NT2/D1 (cell line): Measurements from ENCODE around the gene MAGT1.
"Not testable (repeated sequence)": the region's sequence is repeated elsewhere in the genome, so short reads cannot be mapped to it uniquely, and the experiment has no call there.

ENCODE experiments used
- DNase-seq: peaks from one replicate; pipeline ENCODE4 v3.0.0-alpha.2; 2011; ENCODE audit warnings: low read depth, low spot score
- H3K27me3 ChIP-seq: 2 replicates; pipeline ENCODE4 v1.6.0; 2011; ENCODE audit warnings: mild to moderate bottlenecking; ENCODE audit not compliant: insufficient read length, insufficient read depth
- H3K36me3 ChIP-seq: 2 replicates; pipeline ENCODE4 v1.6.1; 2011; ENCODE audit warnings: mild to moderate bottlenecking, low read length, mixed read lengths; ENCODE audit not compliant: insufficient read depth, insufficient read length
- H3K4me1 ChIP-seq: 2 replicates; pipeline ENCODE4 v1.5.1; 2011; ENCODE audit not compliant: insufficient read depth, insufficient read length
- H3K4me3 ChIP-seq: 2 replicates; pipeline ENCODE4 v1.5.1; 2011; ENCODE audit warnings: low read depth; ENCODE audit not compliant: insufficient read length
- H3K9ac ChIP-seq: 2 replicates; pipeline ENCODE4 v1.6.0; 2011; ENCODE audit warnings: low read depth; ENCODE audit not compliant: insufficient read length
- H3K9me3 ChIP-seq: 2 replicates; pipeline ENCODE4 v1.5.1; 2011; ENCODE audit warnings: mild to moderate bottlenecking, low read length; ENCODE audit not compliant: insufficient read depth
- SUZ12 ChIP-seq: IDR thresholded peaks from 2 replicates; pipeline ENCODE4 v1.6.1; 2011; ENCODE audit not compliant: insufficient read length, insufficient read depth; ENCODE audit errors: extremely low read depth
- YY1 ChIP-seq: IDR thresholded peaks from 2 replicates; pipeline ENCODE4 v1.6.1; 2011; ENCODE audit not compliant: insufficient read length, insufficient read depth
- ZNF274 ChIP-seq: IDR thresholded peaks from 2 replicates; pipeline ENCODE4 v1.6.1; 2011; ENCODE audit warnings: mild to moderate bottlenecking, low read depth, low read length

MAGT1 gene

GRCh38 chrX:77894921-77895886, at the start of gene MAGT1:
Gene MAGT1 (minus strand): TSS chrX:77895435. CDS start chrX:77895410, 25 bp downstream.
- no peaks in the 10 kb centered on the region for H3K27me3 ChIP-seq
- TF ChIP-seq YY1 = peak; percentile 33
- TF ChIP-seq SUZ12 = no peak
- H3K4me1 ChIP-seq = no peaks in the 10 kb centered on the region
- H3K9me3 ChIP-seq = no peaks in the 10 kb centered on the region
- H3K4me3 ChIP-seq = peak within 1 kb of the TSS; percentile 60
- H3K9ac ChIP-seq = peak within 1 kb of the TSS; percentile 85
- peaks cover 5% of the 10 kb centered on the region for H3K36me3 ChIP-seq
- peak; percentile 94 for DNase-seq

GRCh38 chrX:77945031-77945430, 49.8 kb upstream of the MAGT1 start:
- H3K36me3 ChIP-seq, H3K9me3 ChIP-seq, H3K9ac ChIP-seq, H3K4me1 ChIP-seq, H3K27me3 ChIP-seq, DNase-seq, H3K4me3 ChIP-seq: not testable (repeated sequence)

DNA sequence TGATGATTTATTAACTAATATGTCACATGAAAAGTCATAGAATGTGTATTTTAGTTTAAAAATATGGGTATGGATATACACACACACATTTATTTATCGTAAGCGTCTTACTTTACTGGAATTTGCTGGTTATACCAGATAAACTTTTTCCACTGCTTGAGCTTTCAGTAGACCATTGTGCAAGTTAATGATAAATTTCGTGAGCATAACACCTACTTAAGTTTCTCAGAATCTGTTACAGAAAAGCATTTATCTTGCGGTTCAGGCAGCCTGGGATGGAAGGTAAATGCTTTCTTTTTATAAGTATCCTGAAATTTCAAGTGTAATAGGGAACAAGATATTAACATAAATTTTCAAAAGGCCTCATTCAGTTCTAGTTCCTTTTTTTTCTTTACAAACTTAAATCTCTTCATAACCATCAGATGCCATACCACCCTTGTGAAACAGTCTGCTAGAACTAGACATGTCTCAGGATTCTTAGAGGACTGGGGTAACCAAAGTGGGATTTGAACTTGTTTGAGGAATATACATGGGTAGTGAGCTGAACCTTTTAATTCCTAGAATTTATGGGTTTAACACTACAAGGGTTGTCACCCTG, 42.9 kb upstream of the MAGT1 start:
- H3K9me3 ChIP-seq = 0 out of 2 replicates have a peak, but pooled peaks cover 2% of the 10 kb centered on the region
- H3K27me3 ChIP-seq = no peaks in the 10 kb centered on the region

DNA sequence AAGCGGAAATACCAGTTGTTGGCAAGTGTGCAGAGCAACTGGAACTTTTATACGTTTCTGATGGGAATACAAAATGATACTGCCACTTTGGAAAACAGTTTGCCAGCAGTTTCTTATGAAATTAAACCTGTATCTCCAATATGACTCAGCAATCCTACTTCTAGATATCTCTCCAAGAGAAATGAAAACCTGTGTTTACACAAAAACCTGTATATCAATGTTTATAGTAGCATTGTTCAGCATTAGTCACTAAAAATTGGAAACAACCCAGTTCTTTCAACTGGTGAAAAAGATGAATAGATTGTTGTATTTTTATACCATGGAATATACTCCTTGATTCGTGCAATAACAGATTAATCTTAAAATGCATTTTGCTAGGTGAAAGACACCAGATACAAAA, 42.1 kb upstream of the MAGT1 start:
- TF ChIP-seq YY1 = no peak
- TF ChIP-seq SUZ12 = no peak
- no peak for TF ChIP-seq ZNF274
- no peak for DNase-seq

More for the DNA sequence above, 42.9 kb upstream of the MAGT1 start:
- Histone ChIP-seq H3K9ac (no peak overlapping the region), H3K4me3 (no peak overlapping the region), H3K36me3 (no peaks in the 10 kb centered on the region), H3K4me1 (no peaks in the 10 kb centered on the region)
- TF ChIP-seq YY1 (no peak), ZNF274 (no peak), SUZ12 (no peak)
- no peak for DNase-seq

DNA sequence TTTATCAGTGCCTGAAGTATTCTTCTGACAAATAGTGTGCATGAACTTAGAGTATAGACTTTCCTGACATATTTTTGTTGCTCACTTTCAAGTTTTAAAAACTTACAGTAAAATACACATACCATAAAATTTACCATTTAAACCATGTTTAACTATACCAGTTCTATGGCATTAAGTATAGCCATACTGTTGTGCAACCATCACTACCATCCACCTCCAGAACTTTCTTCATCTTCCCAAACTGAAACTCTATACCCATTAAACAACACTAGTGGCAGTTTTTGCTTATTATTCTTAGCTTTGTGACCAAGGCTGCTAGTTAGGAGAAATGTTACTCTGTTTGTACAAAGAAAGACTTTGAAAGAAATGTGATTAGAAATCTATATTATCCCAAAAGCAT, 41.1 kb upstream of the MAGT1 start:
- Histone ChIP-seq H3K9ac (no peak overlapping the region), H3K36me3 (no peaks in the 10 kb centered on the region), H3K4me3 (no peak overlapping the region), H3K27me3 (no peaks in the 10 kb centered on the region), H3K4me1 (no peaks in the 10 kb centered on the region), H3K9me3 (peaks cover 8% of the 10 kb centered on the region; the same call in 1 of the 2 replicates)
- DNase-seq = no peak
- TF ChIP-seq SUZ12 (no peak), ZNF274 (no peak), YY1 (no peak)

More for the DNA sequence above, 42.1 kb upstream of the MAGT1 start:
- Histone ChIP-seq H3K9me3 (peaks cover 8% of the 10 kb centered on the region; the same call in 1 of the 2 replicates), H3K4me3 (no peak overlapping the region), H3K4me1 (no peaks in the 10 kb centered on the region), H3K27me3 (no peaks in the 10 kb centered on the region), H3K36me3 (no peaks in the 10 kb centered on the region), H3K9ac (no peak overlapping the region)

DNA sequence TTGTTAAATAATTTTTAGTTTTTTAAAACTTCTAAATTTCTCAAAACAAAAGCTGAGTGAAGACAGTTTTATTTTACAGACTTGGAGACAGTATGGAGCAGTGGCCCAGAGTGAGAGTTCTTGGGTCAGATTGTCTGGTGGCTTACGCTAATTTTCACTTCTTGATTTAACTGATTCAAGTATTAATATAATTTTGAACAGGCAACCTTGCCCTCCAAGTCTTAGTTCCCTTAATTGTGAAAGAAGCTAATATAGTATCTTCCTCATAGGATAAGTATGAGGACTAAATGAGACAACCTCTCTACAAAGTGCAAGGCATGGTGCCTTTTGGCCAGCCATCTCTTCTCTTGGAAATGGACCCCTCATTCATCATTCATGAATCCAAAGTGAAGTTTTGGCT, 40.7 kb upstream of the MAGT1 start:
- Histone ChIP-seq H3K27me3 (no peaks in the 10 kb centered on the region), H3K4me3 (no peak overlapping the region), H3K36me3 (no peaks in the 10 kb centered on the region), H3K9ac (no peak overlapping the region), H3K4me1 (no peaks in the 10 kb centered on the region), H3K9me3 (peaks cover 8% of the 10 kb centered on the region; the same call in 1 of the 2 replicates)
- DNase-seq = no peak
- TF ChIP-seq ZNF274 = no peak
- TF ChIP-seq YY1 = no peak
- TF ChIP-seq SUZ12 = no peak

- Histone ChIP-seq H3K4me1 (no peaks in the 10 kb centered on the region), H3K9ac (no peak overlapping the region), H3K9me3 (peaks cover 8% of the 10 kb centered on the region; the same call in 1 of the 2 replicates), H3K27me3 (no peaks in the 10 kb centered on the region), H3K4me3 (no peak overlapping the region), H3K36me3 (no peaks in the 10 kb centered on the region)
- DNase-seq = no peak
- TF ChIP-seq YY1 (no peak), ZNF274 (no peak), SUZ12 (no peak)
Measured at GRCh38 chrX:77930581-77930980, 35.3 kb upstream of the MAGT1 start.
